ENCODE results near the gene NGDN.

DNA sequence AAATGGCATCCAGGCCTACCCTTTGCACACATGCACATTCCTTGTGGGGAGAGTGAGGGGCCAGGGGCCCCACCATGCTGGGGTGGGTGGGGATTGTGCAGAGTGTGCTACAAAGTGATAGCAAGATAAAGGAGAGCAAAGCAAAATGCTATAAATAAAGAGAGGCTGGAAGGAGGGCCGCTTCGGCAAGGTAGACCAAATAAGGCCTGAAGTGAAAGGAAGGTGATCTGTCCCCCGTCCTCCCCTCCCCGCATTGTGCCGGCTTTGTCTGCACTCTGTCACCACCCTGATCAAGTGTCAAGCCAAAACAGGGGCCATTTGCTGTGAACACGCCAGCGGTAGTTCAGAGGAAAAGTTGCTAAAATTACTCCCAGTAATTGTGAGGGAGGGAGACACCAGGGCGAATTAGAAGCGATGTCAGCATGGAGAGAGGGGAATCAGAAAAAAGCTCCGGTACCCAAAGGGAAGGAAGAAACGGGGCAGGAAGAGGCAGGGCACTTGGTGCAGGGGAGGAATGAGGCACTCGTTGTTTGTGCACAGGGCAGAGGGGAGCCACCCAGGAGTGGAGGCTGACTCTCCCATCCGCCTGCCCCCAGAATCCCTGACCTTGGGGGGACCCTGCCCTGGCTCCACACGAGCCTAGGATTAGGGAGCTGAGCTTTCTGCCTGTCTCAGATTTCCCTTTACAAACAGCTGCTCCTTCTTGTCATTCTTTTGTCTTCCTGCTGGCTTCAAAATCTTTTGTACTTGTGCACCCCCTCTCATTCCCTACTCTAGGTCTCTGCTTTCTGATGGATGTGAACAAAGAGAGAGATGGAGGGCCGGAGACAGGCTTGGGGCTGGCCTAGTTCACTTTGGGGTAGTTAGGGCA, 31.2 kb upstream of the NGDN start:
- TF ChIP-seq, protein P1, sequence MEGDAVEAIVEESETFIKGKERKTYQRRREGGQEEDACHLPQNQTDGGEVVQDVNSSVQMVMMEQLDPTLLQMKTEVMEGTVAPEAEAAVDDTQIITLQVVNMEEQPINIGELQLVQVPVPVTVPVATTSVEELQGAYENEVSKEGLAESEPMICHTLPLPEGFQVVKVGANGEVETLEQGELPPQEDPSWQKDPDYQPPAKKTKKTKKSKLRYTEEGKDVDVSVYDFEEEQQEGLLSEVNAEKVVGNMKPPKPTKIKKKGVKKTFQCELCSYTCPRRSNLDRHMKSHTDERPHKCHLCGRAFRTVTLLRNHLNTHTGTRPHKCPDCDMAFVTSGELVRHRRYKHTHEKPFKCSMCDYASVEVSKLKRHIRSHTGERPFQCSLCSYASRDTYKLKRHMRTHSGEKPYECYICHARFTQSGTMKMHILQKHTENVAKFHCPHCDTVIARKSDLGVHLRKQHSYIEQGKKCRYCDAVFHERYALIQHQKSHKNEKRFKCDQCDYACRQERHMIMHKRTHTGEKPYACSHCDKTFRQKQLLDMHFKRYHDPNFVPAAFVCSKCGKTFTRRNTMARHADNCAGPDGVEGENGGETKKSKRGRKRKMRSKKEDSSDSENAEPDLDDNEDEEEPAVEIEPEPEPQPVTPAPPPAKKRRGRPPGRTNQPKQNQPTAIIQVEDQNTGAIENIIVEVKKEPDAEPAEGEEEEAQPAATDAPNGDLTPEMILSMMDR (IDR thresholded peaks at IDR 0.05): no peak
- no peak for TF ChIP-seq POLR2A (IDR thresholded peaks at IDR 0.05)
- no peak for TF ChIP-seq EP300 (IDR thresholded peaks at IDR 0.05)
- no peak for TF ChIP-seq POLR2AphosphoS5 (IDR thresholded peaks at IDR 0.05)
